HCT116 (cell line): ENCODE data around the gene NACAD. TPM values are rescaled to one million over a fixed set of nuclear protein-coding genes. Genes with fewer than 3 reads are reported as not detected.

Source experiments
- ATAC-seq: fragments of 200-7000 bp; cut with Tn5 transposase; 2 replicates; pipeline ENCODE4 v1.9.1; 2020; ENCODE audit warnings: mild to moderate bottlenecking, moderate library complexity
- BruUV-seq: library from RNA; stranded (reverse); fragments of 400-500 nt; replicated peaks from 2 replicates; lab custom pipeline; 2021; lab: Mats Ljungman, UMichigan
- CTCF ChIA-PET: fragments of 300-600 bp; sonication (Branson Sonifier 250); formaldehyde crosslinking; loops from one replicate; lab custom pipeline; 2021; ENCODE audit warnings: antibody characterized with exemption; lab: Charles Lee
- POLR2A ChIA-PET: fragments of 300-600, 350-600 bp; sonication (Branson Sonifier 250); formaldehyde crosslinking; loops from one replicate; lab custom pipeline; 2021; ENCODE audit warnings: antibody characterized with exemption; lab: Charles Lee
- RAD21 ChIA-PET, 2 experiments: fragments of 300-600 bp; sonication (Branson Sonifier 250); formaldehyde crosslinking; loops; one replicate each; lab custom pipeline; 2023; ENCODE audit warnings: low total read pairs in 2 of 2; ENCODE audit not compliant: uncharacterized antibody in 2 of 2, unreplicated experiment in 2 of 2, low non-redundant PET in 1 of 2; lab: Charles Lee
- DNase-seq: peaks from one replicate; pipeline ENCODE4 v3.0.0-alpha.2; 2010; ENCODE audit warnings: low read depth, low spot score
- H2AFZ ChIP-seq: fragments of 200-600 bp; shearing (Covaris generic), sonication (generic); 2 replicates; pipeline ENCODE4 v1.6.1; 2017; ENCODE audit warnings: low read depth, mixed run types, mixed read lengths, antibody characterized with exemption, low read length; ENCODE audit not compliant: poor library complexity, severe bottlenecking
- H3K27ac ChIP-seq: 2 replicates; pipeline ENCODE4 v1.5.1; 2012; ENCODE audit warnings: low read depth, low read length
- H3K27me3 ChIP-seq: fragments of 200-600 bp; sonication (generic); 2 replicates; pipeline ENCODE4 v1.6.1; 2016; ENCODE audit warnings: mixed run types, low read length, mixed read lengths; ENCODE audit not compliant: insufficient read depth
- H3K36me3 ChIP-seq, 2 experiments: fragments of 200-500 bp in 1 of 2; fragments of 200-600 bp in 1 of 2; sonication (Bioruptor generic) in 1 of 2; sonication (generic) in 1 of 2; 2 replicates each; pipeline versions ENCODE4 v1.5.1 to v1.6.1; 2014 to 2016; ENCODE audit warnings: low read length in 2 of 2, inconsistent platforms in 1 of 2, mixed read lengths in 1 of 2, mixed run types in 1 of 2; ENCODE audit not compliant: insufficient read depth in 2 of 2, control insufficient read depth in 1 of 2
- H3K4me1 ChIP-seq, 2 experiments: fragments of 200-600 bp in 1 of 2; sonication (generic) in 1 of 2; 2 replicates each; pipeline versions ENCODE4 v1.5.1 to v1.6.1; 2012 to 2017; ENCODE audit warnings: low read length in 2 of 2, inconsistent platforms in 1 of 2, mild to moderate bottlenecking in 1 of 2, mixed read lengths in 1 of 2, mixed run types in 1 of 2, moderate library complexity in 1 of 2; ENCODE audit not compliant: insufficient read depth in 2 of 2, control insufficient read depth in 1 of 2
- H3K4me2 ChIP-seq: fragments of 200-600 bp; sonication (generic); 2 replicates; pipeline ENCODE4 v1.6.1; 2017; ENCODE audit warnings: mixed run types, low read length, mixed read lengths
- H3K4me3 ChIP-seq, 2 experiments: fragments of 200-600 bp in 1 of 2; sonication (generic) in 1 of 2; replicated peaks in 1 of 2; 2 replicates each; pipeline ENCODE4 v1.5.1; 2011 to 2016; ENCODE audit warnings: low read length in 2 of 2, control low read depth in 1 of 2, low read depth in 1 of 2, mild to moderate bottlenecking in 1 of 2, mixed read lengths in 1 of 2, mixed run types in 1 of 2
- H3K79me2 ChIP-seq: fragments of 200-600 bp; sonication (generic); 2 replicates; pipeline ENCODE4 v1.6.1; 2017; ENCODE audit warnings: mild to moderate bottlenecking, mixed run types, low read length, moderate library complexity, mixed read lengths; ENCODE audit not compliant: insufficient read depth
- H3K9ac ChIP-seq: fragments of 200-600 bp; sonication (generic); 2 replicates; pipeline ENCODE4 v1.6.1; 2016; ENCODE audit warnings: low read length, mixed read lengths
- H3K9me2 ChIP-seq: fragments of 200-600 bp; sonication (generic), shearing (Covaris generic); 2 replicates; pipeline ENCODE4 v1.6.1; 2017; ENCODE audit warnings: mixed run types, mild to moderate bottlenecking, moderate library complexity; ENCODE audit not compliant: insufficient read depth
- H3K9me3 ChIP-seq, 2 experiments: fragments of 200-500 bp in 1 of 2; fragments of 200-600 bp in 1 of 2; sonication (Bioruptor generic) in 1 of 2; sonication (generic) in 1 of 2; 2 replicates each; pipeline ENCODE4 v1.6.1; 2014 to 2017; ENCODE audit warnings: low read length in 2 of 2, mixed read lengths in 2 of 2, inconsistent platforms in 1 of 2, low read depth in 1 of 2, mild to moderate bottlenecking in 1 of 2, mixed run types in 1 of 2, moderate library complexity in 1 of 2; ENCODE audit not compliant: control insufficient read depth in 1 of 2, insufficient read depth in 1 of 2
- H4K20me1 ChIP-seq: fragments of 200-600 bp; sonication (generic), shearing (Covaris generic); 2 replicates; pipeline ENCODE4 v1.6.1; 2017; ENCODE audit warnings: mixed run types, mild to moderate bottlenecking, moderate library complexity; ENCODE audit not compliant: insufficient read depth
- CEBPB ChIP-seq: IDR thresholded peaks from 2 replicates; pipeline ENCODE4 v1.6.1; 2012; ENCODE audit warnings: low read depth
- EGR1 ChIP-seq: IDR thresholded peaks from 2 replicates; pipeline ENCODE4 v1.6.1; 2012; ENCODE audit warnings: low read depth
- ELF1 ChIP-seq: IDR thresholded peaks from 2 replicates; pipeline ENCODE4 v1.6.1; 2012; ENCODE audit warnings: low read depth, borderline replicate concordance
- EZH2 ChIP-seq: fragments of 200-600 bp; sonication (generic); IDR thresholded peaks from 2 replicates; pipeline ENCODE4 v1.6.1; 2017; ENCODE audit warnings: antibody characterized with exemption, mixed run types
- EZH2phosphoT487 ChIP-seq: fragments of 200-600 bp; IDR thresholded peaks from 2 replicates; pipeline ENCODE4 v1.6.1; 2018; ENCODE audit warnings: antibody characterized with exemption, borderline replicate concordance
- FOSL1 ChIP-seq: IDR thresholded peaks from 2 replicates; pipeline ENCODE4 v1.6.1; 2012; ENCODE audit warnings: low read depth
- JUND ChIP-seq: IDR thresholded peaks from 2 replicates; pipeline ENCODE4 v1.6.1; 2012
- POLR2A ChIP-seq: IDR thresholded peaks from 2 replicates; pipeline ENCODE4 v1.7.0; 2011; ENCODE audit warnings: borderline replicate concordance; ENCODE audit not compliant: insufficient read depth, insufficient read length; ENCODE audit errors: extremely low read depth
- POLR2AphosphoS5 ChIP-seq: IDR thresholded peaks from 2 replicates; pipeline ENCODE4 v1.6.1; 2011; ENCODE audit warnings: mild to moderate bottlenecking, low read depth, low read length, moderate library complexity
- RAD21 ChIP-seq: IDR thresholded peaks from 2 replicates; pipeline ENCODE4 v1.6.1; 2012; ENCODE audit warnings: low read depth, mild to moderate bottlenecking
- SIN3A ChIP-seq: IDR thresholded peaks from 2 replicates; pipeline ENCODE4 v1.6.1; 2012; ENCODE audit warnings: low read depth
- SP1 ChIP-seq: IDR thresholded peaks from 2 replicates; pipeline ENCODE4 v1.6.1; 2012; ENCODE audit warnings: low read depth
- SRF ChIP-seq: IDR thresholded peaks from 2 replicates; pipeline ENCODE4 v1.6.1; 2012; ENCODE audit warnings: low read depth
- YY1 ChIP-seq: IDR thresholded peaks from 2 replicates; pipeline ENCODE4 v1.6.1; 2011; ENCODE audit warnings: low read length, low read depth, moderate library complexity, mild to moderate bottlenecking; ENCODE audit not compliant: insufficient replicate concordance; ENCODE audit errors: extremely low read depth
- ZFX ChIP-seq: fragments of 450-650 bp; IDR thresholded peaks from 2 replicates; pipeline ENCODE4 v1.6.1; 2017
- ZNF274 ChIP-seq: fragments of 200-500 bp; sonication (Bioruptor generic); IDR thresholded peaks from 2 replicates; pipeline ENCODE4 v1.6.1; 2014; ENCODE audit warnings: mild to moderate bottlenecking, low read depth, low read length, inconsistent platforms
- intact Hi-C: fragments of 100-400 bp; cut with micrococcal nuclease; formaldehyde crosslinking; loops from 2 replicates; pipeline ENCODE4 v1.10.0; 2022
- total RNA-seq: library from RNA; stranded (reverse); gene quantifications from one replicate; pipeline ENCODE4 v1.2.1, GENCODE V29; 2021; ENCODE audit not compliant: unreplicated experiment
- TF ChIP-seq, protein P1 (sequence below): IDR thresholded peaks from 2 replicates; pipeline ENCODE4 v1.6.1; 2012
- TF ChIP-seq, protein P2 (sequence below): IDR thresholded peaks from 2 replicates; pipeline ENCODE4 v1.6.1; 2012
- TF ChIP-seq, protein P3 (sequence below): IDR thresholded peaks from 2 replicates; pipeline ENCODE4 v1.6.1; 2012; ENCODE audit warnings: low read depth

NACAD gene
- total RNA-seq, 1 experiment from 2014 or later, result 0.05 TPM

DNA sequence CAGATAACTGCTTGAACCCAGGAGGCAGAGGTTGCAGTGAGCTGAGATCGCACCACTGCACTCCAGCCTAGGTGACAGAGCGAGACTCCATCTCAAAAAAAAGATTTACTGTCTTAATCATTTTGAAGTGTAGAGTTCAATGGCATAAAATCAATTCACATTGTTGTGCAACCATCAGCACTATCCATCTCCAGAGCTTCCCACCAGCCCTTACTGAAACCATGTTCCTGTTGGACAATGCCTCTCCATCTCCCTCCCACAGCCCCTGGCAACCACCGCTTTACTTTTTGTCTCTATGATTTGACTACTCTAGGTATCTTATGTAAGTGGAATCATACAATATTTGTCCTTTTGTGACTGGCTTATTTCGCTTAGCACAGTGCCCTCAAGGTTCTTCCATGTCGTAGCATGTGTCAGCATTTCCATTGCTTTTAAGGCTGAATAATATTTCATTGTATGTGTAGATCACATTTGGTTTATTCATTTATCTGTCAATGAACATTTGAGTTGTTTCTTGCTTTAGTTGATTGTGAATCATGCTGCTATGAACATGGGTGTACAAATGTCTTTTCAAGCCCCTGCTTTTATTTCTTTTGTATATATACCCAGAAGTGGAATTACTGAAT is 33.1 kb downstream of the NACAD start:
- intact Hi-C loops, result no loop called here
- POLR2A ChIA-PET, result no interaction called here
- Histone ChIP-seq H4K20me1 (no peaks in the 10 kb centered on the region), H3K4me2 (no peak overlapping the region), H3K36me3 (no peaks in the 10 kb centered on the region; a peak in 1 of 4 replicates), H3K9me3 (no peaks in the 10 kb centered on the region), H3K4me1 (peaks cover 0 to 15% of the 10 kb centered on the region in 2 experiments; a peak in 2 of 4 replicates), H3K27ac (no peak overlapping the region), H3K27me3 (no peaks in the 10 kb centered on the region), H2AFZ (no peak overlapping the region), H3K9me2 (no peaks in the 10 kb centered on the region), H3K79me2 (peaks cover 4% of the 10 kb centered on the region; the same call in 1 of the 2 replicates), H3K9ac (no peak overlapping the region), H3K4me3 (no peak overlapping the region)
- DNase-seq (no peak), ATAC-seq (no peak)
- RAD21 ChIA-PET, result no interaction called here
- CTCF ChIA-PET, result no interaction called here
- no TSS peak for BruUV-seq
- TF ChIP-seq CEBPB, result no peak
- TF ChIP-seq, protein P1, sequence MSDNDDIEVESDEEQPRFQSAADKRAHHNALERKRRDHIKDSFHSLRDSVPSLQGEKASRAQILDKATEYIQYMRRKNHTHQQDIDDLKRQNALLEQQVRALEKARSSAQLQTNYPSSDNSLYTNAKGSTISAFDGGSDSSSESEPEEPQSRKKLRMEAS, result no peak
- TF ChIP-seq SP1, result no peak
- TF ChIP-seq ELF1, result no peak
- TF ChIP-seq ZFX, result no peak
- no peak for TF ChIP-seq ZNF274
- no peak for TF ChIP-seq POLR2A
- no peak for TF ChIP-seq FOSL1
- TF ChIP-seq YY1, result no peak
- TF ChIP-seq, protein P2, sequence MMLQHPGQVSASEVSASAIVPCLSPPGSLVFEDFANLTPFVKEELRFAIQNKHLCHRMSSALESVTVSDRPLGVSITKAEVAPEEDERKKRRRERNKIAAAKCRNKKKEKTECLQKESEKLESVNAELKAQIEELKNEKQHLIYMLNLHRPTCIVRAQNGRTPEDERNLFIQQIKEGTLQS, result no peak

DNA sequence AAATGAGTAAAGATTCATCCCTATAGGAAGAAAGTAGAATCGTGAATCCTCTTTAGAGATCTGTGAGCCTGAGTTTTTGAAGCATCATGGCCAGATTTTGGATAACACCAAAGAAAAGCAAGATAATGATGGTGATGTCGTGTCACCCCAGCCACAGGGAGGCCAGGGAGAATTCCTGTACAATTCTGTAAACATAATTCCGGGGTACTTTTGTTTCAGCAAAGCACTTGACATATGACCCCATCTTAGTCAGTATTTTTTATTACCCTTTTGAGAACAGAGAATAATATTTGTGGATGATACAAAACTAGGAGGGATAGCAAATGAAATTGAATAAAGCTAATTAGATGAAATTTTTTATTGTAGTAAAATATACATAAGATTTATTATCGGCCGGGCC is 33.8 kb downstream of the NACAD start:
- Histone ChIP-seq H3K27me3 (no peaks in the 10 kb centered on the region), H4K20me1 (no peaks in the 10 kb centered on the region), H3K79me2 (peaks cover 4% of the 10 kb centered on the region; the same call in 1 of the 2 replicates), H2AFZ (no peak overlapping the region), H3K4me3 (no peak overlapping the region), H3K9ac (no peak overlapping the region), H3K9me3 (no peaks in the 10 kb centered on the region), H3K4me2 (no peak overlapping the region), H3K4me1 (peaks cover 0 to 15% of the 10 kb centered on the region in 2 experiments; a peak in 2 of 4 replicates), H3K36me3 (no peaks in the 10 kb centered on the region; a peak in 1 of 4 replicates), H3K27ac (no peak overlapping the region), H3K9me2 (no peaks in the 10 kb centered on the region)
- no TSS peak for BruUV-seq
- intact Hi-C loops, result no loop called here
- CTCF ChIA-PET, result no interaction called here
- DNase-seq, result no peak
- POLR2A ChIA-PET, result no interaction called here
- no peak for ATAC-seq
- RAD21 ChIA-PET, result no interaction called here
- TF ChIP-seq, protein P3, sequence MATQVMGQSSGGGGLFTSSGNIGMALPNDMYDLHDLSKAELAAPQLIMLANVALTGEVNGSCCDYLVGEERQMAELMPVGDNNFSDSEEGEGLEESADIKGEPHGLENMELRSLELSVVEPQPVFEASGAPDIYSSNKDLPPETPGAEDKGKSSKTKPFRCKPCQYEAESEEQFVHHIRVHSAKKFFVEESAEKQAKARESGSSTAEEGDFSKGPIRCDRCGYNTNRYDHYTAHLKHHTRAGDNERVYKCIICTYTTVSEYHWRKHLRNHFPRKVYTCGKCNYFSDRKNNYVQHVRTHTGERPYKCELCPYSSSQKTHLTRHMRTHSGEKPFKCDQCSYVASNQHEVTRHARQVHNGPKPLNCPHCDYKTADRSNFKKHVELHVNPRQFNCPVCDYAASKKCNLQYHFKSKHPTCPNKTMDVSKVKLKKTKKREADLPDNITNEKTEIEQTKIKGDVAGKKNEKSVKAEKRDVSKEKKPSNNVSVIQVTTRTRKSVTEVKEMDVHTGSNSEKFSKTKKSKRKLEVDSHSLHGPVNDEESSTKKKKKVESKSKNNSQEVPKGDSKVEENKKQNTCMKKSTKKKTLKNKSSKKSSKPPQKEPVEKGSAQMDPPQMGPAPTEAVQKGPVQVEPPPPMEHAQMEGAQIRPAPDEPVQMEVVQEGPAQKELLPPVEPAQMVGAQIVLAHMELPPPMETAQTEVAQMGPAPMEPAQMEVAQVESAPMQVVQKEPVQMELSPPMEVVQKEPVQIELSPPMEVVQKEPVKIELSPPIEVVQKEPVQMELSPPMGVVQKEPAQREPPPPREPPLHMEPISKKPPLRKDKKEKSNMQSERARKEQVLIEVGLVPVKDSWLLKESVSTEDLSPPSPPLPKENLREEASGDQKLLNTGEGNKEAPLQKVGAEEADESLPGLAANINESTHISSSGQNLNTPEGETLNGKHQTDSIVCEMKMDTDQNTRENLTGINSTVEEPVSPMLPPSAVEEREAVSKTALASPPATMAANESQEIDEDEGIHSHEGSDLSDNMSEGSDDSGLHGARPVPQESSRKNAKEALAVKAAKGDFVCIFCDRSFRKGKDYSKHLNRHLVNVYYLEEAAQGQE, result no peak
- TF ChIP-seq JUND (no peak), SRF (no peak), YY1 (no peak), ZFX (no peak), SIN3A (no peak), ZNF274 (no peak), RAD21 (no peak), EGR1 (no peak), POLR2AphosphoS5 (no peak), ELF1 (no peak), POLR2A (no peak), EZH2 (no peak), EZH2phosphoT487 (no peak)
